GM21360 (cell line): ENCODE measurements around the gene MT2A.
A peak's percentile ranks its signal among the peaks of the same experiment; 100 is the strongest.

Experiments
- ATAC-seq: cut with Tn5 transposase; IDR thresholded peaks from one replicate; pipeline ENCODE4 v1.9.1; 2021; ENCODE audit warnings: mild to moderate bottlenecking, moderate library complexity; ENCODE audit not compliant: unreplicated experiment

The MT2A gene

DNA sequence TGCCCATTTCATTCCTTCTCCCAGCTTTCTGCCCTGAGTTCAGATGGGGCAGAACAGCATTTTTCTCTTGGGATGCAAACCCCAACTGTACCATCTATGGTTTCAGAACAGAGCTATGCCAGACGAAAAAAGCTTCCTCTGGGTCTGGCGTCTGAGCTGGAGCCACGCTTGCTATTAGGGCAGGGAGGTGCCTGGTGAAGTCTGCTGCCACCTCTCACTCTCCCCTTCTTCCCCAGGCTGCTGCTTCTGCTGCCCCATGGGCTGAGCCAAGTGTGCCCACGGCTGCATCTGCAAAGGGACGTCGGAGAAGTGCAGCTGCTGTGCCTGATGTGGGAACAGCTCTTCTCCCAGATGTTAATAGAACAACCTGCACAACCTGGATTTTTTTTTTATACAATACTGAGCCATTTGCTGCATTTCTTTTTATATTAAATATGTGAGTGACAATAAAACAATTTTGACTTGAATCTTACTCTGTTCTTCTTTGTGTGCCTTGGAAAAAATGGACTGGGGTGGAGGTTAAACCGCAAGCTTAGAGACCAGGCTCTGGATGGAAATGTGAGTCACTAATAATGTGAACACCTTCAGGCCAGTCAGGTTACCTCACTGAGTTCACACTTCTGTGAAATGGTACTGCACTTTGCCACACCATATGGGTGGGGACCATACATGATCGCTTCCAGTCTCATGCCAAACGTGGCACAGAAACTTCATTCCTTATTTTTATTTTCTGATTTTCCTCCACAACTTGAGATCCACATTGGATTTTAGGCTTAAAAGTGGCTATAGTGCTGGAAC is 28.4 kb downstream of the MT2A start:
- no peak for ATAC-seq

- no peak for ATAC-seq
These were observed 29.7 kb downstream of the MT2A start, which contains the start of gene MT1A for GRCh38 chr16:56637814-56638750. Gene MT1A (plus strand): TSS chr16:56638666. CDS start chr16:56638739, 73 bp downstream.

- ATAC-seq = no peak
These were observed 30.7 kb downstream of the MT2A start for GRCh38 chr16:56639045-56639444.

DNA sequence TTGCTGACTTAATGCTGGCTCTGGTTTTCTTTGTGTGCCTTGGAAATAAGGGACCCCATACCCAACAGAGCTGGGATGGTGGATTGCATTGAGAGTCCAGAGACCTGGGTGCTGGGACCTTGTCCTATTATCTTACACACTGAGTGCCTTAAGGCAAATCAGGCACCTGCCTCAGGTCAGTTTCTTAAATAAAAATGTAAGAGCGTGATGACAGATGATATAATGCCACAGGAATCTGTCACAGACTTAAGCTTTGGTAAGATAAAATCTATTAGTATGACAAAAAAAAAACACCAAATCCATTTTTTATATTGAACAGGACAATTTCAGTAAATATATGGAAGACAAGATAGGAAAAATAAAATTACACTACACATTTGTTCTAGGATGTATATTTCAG is 31.7 kb downstream of the MT2A start:
- no peak for ATAC-seq

DNA sequence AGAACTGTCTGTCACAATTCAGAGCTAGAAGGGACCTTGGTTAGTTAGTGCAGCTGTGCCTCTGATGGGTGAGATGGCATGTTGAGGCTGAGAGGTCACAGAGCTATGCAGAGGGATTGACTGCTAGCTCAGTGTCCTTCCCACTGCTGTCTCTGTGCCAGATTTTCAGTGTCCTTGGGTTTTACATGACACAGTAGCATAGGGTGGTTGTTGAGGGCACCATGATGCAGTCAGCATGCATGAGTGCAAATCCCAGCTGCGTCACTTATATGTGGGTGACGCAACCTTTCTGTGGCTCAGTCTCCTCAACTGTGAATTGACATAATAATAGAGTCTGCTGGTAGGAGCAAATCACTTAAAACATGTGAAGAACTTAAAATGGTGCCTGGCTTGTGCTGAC is 32.8 kb downstream of the MT2A start:
- ATAC-seq = no peak

GRCh38 chr16:56643080-56643778 is 34.8 kb downstream of the MT2A start:
- ATAC-seq = peak; percentile 54

GRCh38 chr16:56643833-56644232 is 35.4 kb downstream of the MT2A start:
- no peak for ATAC-seq

DNA sequence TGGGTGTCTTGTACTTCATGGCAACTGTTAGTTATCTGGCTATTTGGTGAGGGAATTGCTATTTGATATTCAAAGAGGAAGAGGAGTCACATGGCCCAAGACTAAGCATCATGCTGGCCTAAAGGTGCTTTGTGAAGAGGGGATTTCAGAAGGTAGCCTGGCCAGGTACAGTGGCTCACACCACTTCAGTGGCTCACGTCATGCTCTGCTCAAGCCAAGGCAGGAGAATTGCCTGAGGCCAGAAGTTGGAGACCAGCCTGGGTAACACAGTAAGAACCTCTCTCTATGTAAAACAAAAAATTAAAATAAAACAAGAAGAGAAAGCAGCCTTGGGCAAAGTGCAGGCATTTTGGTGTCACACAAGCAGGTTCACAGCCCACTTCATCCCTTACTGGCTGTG is 36.9 kb downstream of the MT2A start:
- no peak for ATAC-seq

DNA sequence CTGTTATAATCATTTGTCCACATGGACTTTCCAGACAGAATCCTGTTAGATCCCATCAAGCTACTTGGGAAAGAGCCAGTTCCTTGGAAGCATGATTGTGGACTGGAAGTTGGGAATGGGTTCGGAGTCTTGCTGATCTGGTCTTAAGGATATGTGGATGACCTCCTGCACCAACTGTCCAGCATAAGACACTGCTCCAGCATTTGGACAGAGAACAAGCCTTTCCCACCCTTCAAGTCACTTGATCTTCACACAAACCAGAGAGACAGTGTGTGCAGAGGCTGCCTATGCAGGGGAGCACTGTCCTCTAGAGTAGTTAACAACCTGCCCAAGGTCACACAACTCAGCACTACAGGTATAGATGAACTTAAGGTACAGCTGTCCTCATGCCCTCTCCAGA is 37.5 kb downstream of the MT2A start:
- no peak for ATAC-seq

DNA sequence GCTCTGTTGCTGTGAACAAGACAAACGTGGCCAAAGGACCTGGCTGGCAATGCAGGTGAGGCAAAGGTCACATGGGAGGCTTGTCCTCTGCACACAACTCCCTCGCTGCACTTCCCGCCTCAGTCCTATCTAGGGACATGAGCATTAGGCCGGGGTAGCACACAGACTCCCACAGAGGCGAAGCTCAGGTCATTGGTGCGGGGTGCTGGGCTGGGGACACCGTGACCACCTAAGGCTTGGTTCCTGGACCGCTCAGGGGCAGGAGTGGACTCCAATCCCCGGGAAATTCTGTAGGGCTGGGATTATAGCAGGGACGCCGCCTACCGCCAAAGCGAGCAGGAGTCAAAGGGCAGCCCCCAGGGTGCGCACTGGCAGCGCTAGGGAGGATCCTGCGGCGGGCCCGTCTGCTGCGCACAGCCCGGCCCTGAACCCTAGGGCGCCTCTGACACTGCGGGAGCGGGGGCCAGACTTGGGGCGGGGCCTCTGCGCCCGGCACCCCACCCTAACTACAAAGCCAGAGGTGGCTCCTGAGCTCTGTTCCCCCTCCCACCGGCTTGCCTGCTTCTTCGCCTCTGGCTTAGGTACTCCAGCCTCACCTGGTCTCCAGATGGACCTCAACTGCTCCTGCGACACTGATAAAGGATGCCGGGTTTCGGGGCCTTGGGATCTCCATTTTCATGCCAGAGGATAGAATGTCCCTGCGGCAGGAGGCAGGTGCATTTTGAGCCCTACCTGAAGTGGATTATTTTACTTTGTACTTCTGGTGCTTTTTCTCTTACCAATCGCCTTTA is 39.5 kb downstream of the MT2A start:
- no peak for ATAC-seq

DNA sequence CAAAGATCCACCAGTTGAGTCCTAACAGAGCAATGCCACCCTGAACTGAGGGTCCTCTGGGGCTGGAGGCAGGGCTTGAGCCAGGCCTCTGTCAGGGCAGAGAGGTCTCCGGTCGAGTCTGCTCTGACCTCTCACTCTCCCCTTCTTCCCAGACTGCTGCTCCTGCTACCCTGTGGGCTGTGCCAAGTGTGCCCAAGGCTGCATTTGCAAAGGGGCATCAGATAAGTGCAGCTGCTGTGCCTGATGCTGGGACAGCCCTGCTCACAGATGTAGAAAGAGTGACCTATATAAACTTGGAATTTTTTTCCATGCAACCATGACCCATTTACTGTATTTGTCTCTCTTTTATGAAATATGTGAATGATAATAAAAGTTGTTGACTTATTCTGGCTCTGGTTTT is 40.9 kb downstream of the MT2A start:
- no peak for ATAC-seq

DNA sequence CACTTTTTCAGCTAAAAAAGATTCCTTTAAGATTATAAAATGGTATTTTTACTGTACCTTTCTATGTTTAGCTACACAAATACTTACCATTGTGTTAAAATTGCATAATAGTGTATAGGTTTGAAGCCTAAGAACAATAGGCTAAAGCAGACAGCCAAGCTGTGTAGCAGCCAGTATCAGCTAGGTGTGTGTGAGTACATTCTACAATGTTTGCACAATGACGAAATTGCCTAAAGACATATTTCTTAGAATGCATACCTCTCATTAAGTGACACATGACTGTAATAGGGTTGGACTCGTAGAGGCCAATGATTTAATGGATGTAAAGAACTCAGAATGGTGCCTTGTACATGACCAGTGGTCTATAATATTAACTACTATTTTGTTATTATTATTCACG is 41.4 kb downstream of the MT2A start:
- ATAC-seq = no peak

DNA sequence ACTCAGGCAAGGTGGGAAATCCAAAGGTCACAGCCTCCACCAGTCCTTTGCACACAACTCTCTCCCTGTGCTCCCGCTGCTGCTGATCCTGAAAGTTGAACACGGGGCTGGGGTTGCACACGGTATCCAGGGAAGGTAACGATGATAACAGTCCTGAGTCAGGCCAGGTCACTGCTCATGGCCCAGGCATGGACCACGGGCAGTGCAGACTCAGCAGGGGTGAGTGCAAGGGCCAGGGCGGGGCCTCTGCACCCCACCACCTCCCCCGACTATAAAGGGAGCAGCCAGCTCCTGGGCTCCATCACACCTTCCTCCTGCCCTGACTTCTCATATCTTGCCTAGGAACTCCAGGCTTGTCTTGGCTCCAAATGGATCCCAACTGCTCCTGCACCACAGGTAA is 43.2 kb downstream of the MT2A start, which contains the start of gene MT1B:
Gene MT1B (plus strand): TSS at position 301 of the 400 bp plus-strand sequence. CDS start 68 bp downstream, at position 369.
- no peak for ATAC-seq

DNA sequence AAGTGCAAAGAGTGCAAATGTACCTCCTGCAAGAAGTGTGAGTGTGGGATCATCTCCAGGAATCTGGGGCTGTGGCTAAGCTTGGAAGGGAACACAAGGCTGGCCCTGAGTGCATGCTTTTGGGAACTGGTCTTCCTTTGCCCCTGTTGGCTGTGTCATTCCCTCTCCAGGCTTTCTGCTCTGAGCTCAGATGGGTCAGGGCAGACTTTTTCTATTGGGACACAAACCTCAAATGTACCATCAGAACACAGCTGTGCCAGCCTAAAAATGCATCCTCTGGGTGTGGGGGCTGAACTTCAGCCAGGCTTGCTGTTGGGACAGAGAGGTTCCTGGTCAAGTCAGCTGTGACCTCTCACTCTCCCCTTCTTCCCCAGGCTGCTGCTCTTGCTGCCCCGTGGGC is 44.2 kb downstream of the MT2A start:
- ATAC-seq = no peak

GRCh38 chr16:56653218-56653617 is 44.8 kb downstream of the MT2A start:
- ATAC-seq = no peak

- ATAC-seq = no peak
These were observed 49.4 kb downstream of the MT2A start, which contains the start of gene MT1F for GRCh38 chr16:56657555-56658326. Gene MT1F (plus strand): TSS chr16:56657959. CDS start chr16:56658059, 100 bp downstream.

DNA sequence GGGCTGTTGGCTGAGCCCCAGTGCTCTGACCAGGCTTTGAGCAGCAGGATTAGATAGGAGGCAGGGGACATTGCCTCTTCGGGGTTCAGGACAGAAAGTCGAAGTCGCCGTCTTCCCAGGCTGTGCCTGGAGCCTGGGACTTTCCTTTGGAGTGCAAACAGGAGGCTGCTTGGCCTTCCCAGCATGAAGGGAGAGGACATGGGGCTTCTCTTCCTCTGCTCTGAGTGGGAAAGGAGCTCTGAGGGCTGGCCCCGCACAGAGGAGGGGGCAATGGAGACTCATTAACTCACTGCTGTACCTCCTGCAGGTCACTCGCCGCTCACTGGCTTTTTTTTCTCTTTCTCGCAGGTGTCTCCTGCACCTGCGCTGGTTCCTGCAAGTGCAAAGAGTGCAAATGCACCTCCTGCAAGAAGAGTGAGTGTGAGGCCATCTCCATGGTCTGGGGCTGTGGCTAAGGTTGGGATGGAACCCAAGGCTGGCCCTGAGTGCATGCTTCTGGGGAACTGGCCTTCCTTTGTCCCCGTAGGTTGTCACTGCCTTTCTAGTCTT is 50.0 kb downstream of the MT2A start:
- no peak for ATAC-seq
